ENCODE data around the gene SAE1.
"Not testable (repeated sequence)": the region's sequence is repeated elsewhere in the genome, so short reads cannot be mapped to it uniquely, and the experiment has no call there.

SAE1 gene

GRCh38 chr19:47241919-47242577 is 111.4 kb downstream of the SAE1 start:
- DNase-seq = no peak

- DNase-seq = no peak
Measured at GRCh38 chr19:47243364-47243775, 112.7 kb downstream of the SAE1 start.

- peak; percentile 89 to 92 for DNase-seq
Measured at GRCh38 chr19:47243776-47244547, 113.3 kb downstream of the SAE1 start.

- DNase-seq = peak; percentile 85 to 88
Measured at GRCh38 chr19:47247308-47247990, 116.8 kb downstream of the SAE1 start.

- not testable (repeated sequence) for DNase-seq
Measured at GRCh38 chr19:47253016-47253415, 122.4 kb downstream of the SAE1 start.

- no peak for DNase-seq
Measured at GRCh38 chr19:47253467-47253881, 122.8 kb downstream of the SAE1 start.

- no peak for DNase-seq
Measured at GRCh38 chr19:47253970-47254369, 123.3 kb downstream of the SAE1 start.

- peak; percentile 95 to 96 for DNase-seq
Measured at GRCh38 chr19:47255879-47256692, 125.5 kb downstream of the SAE1 start, which contains the start of gene CCDC9. CCDC9 (plus strand) TSS chr19:47256525; CDS start chr19:47258401, 1,876 bp downstream.

GRCh38 chr19:47256693-47257410 is 126.2 kb downstream of the SAE1 start:
- peak; percentile 100 for DNase-seq

GRCh38 chr19:47257411-47258169 is 127.0 kb downstream of the SAE1 start:
- DNase-seq = no peak

- no peak for DNase-seq
Measured at GRCh38 chr19:47258434-47258833, 127.8 kb downstream of the SAE1 start.

- DNase-seq = no peak
Measured at GRCh38 chr19:47258895-47259555, 128.4 kb downstream of the SAE1 start.

All from activated CD4-positive, alpha-beta T cell treated with anti-CD3 and anti-CD28 coated beads, Interleukin-2, amount 50 U/mL, for 48 hours (primary cell).